Astrocyte of the cerebellum (primary cell): Measurements from ENCODE around the gene STOX1.
"Not testable (repeated sequence)": the region's sequence is repeated elsewhere in the genome, so short reads cannot be mapped to it uniquely, and the experiment has no call there.

Source experiments
- DNase-seq: peaks from one replicate; pipeline ENCODE4 v3.0.0-alpha.2; 2011; ENCODE audit warnings: low read depth
- H3K4me3 ChIP-seq: 2 replicates; pipeline ENCODE4 v1.5.1; 2011; ENCODE audit warnings: mild to moderate bottlenecking, low read depth, low read length, moderate library complexity
- CTCF ChIP-seq: IDR thresholded peaks from 2 replicates; pipeline ENCODE4 v1.5.1; 2012; ENCODE audit warnings: low read length, low read depth, moderate library complexity, mild to moderate bottlenecking; ENCODE audit errors: missing control alignments
- in situ Hi-C: cut with HindIII; loops from 2 replicates; pipeline ENCODE4 v1.10.0; 2017; ENCODE audit warnings: low sequenced_read_pairs

STOX1 gene

DNA sequence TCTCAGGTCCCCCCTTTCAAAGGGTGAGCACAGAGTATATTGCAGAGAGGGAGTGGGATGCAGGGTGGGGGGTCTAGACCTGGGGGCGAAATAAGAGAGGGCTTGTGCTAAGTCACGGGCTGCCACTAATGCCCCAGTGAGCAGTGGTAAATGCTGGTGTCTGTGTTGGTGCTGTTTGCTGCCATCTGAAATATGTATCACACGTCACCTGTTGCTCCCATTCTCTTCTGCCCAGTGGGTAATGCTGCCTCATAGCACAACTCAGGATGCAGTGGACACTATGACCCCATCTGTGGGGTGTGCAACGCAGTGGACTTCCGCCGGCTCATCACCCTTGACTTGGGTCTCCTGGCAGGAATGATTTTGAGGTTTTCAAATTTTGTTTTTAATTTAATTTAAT, 2.6 kb downstream of the STOX1 start:
- TF ChIP-seq CTCF = no peak
- H3K4me3 ChIP-seq = no peak overlapping the region
- in situ Hi-C loops = loop anchor here (5.0 kb wide), 1 partner anchor 77 kb away; no protein-coding TSS in a partner anchor
- no peak for DNase-seq

DNA sequence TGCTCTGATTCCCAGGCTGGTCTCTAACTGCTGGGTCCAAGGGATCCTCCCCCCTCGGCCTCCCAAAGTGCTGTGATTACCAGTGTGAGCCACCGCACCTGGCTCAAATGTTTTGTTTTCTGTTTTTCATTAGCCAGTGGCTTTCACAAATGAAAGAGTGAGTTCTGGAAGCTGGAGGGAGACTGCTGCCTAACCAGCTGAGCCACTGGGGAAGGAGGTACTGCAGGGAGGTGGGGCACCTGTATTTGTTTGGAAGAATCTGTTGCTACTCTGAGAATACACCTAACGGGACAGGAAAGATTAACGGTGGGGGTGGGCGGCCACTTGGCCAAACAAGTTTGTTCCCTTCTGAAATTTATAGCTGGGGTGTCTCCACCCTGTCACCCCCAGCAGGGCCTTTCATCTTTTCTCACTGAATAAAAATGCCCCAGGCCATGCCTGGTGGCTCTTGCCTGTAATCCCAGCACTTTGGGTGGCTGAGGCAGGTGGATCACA, 4.7 kb downstream of the STOX1 start:
- no peak for TF ChIP-seq CTCF
- DNase-seq = no peak
- in situ Hi-C loops = loop anchor here (5.0 kb wide), 1 partner anchor 75 kb away; no protein-coding TSS in a partner anchor
- no peak overlapping the region for H3K4me3 ChIP-seq

DNA sequence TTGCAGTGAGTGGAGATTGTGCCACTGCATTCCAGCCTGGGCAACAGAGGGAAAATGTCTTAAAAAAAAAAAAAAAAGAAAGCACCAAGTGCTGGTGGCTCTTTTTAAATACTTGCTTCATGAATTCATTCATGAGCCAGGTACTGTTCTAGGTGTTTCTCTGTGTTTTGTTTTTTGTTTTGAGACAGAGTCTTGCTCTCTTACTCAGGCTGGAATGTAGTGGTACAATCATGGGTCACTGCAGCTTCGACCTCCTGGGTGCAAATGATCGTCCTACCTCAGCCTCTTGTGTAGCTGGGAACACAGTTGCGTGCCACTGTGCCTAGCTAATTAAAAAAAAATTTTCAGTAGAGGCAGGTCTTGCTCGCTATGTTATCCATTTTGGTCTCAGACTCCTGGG, 5.3 kb downstream of the STOX1 start:
- TF ChIP-seq CTCF = no peak
- in situ Hi-C loops = loop anchor here (5.0 kb wide), 1 partner anchor 75 kb away; no protein-coding TSS in a partner anchor

DNA sequence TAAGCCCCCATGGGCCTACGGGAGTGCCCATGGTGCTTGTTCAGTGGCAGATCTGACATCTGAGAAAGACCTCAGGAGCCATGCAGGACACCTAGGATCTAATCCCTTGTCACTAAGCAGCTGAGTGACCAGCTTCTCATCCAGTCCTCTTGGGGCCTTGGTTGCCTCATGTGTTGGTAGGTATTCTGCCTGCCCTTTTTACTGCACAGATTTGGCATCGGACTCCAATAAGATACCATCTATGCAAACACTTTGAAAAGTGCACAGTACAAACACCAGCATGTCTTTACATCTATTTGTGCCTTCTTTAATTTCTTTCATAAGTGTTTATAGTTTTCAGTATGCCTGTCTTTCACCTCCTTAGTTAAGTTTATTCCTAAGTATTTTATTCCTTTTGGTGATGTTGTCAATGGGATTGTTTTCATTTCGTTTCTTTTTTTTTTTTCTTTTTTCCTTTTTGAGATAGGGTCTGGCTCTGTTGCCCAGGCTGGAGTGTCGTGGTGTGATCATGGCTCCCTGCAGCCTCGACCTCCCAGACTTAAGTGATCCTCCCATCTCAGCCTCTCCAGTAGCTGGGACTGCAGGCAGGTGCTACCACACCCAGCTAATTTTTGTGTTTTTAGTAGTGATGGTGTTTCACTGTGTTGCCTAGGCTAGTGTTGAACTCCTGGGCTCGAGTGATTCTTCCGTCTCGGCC, 10.4 kb downstream of the STOX1 start:
- DNase-seq = no peak

More for the DNA sequence above, 5.3 kb downstream of the STOX1 start:
- no peak for DNase-seq
- no peak overlapping the region for H3K4me3 ChIP-seq

DNA sequence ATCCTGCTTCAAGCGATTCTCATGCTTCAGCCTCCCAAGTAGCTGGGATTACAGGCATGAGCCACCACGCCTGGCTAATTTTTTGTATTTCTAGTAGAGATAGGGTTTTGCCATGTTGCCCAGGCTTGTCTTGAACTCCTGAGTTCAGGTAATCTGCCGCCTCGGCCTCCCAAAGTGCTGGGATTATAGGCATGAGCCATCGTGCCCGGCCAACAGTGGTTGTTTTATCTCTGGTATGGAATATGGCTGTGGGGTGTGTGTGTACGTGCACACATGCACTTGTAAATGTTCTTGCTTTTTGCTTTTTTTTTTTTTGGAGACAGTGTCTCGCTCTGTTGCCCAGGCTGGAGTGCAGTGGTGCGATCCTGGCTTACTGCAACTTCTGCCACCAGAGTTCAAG, 13.3 kb downstream of the STOX1 start:
- H3K4me3 ChIP-seq, DNase-seq, in situ Hi-C loops: not testable (repeated sequence)

More for the DNA sequence above, 10.4 kb downstream of the STOX1 start:
- H3K4me3 ChIP-seq = no peak overlapping the region
- no peak for TF ChIP-seq CTCF
- in situ Hi-C loops = no loop called here

GRCh38 chr10:68848281-68848680, 20.9 kb downstream of the STOX1 start:
- no peak for DNase-seq
- TF ChIP-seq CTCF = no peak
- in situ Hi-C loops = no loop called here
- no peak overlapping the region for H3K4me3 ChIP-seq

DNA sequence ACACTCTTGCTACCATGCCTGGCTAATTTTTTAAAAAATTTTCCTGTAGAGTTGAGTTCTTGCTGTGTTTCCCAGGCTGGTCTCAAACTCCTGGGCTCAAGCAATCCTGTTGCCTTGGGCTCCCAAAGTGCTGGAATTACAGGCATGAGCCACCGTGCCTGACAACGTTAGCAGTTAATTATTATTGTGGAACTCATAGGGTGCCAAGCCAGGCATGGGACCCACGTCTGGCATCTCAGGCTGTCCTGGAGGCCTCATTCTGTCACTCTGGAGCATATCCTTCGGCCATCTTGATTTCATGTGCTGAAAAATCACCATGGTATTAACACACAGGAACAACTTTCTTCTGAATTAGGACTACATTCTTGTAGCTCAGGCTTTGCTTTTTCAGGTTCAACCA, 21.5 kb downstream of the STOX1 start:
- DNase-seq = no peak
- TF ChIP-seq CTCF = no peak
- no peak overlapping the region for H3K4me3 ChIP-seq
- in situ Hi-C loops = no loop called here
